Chondrocyte (in vitro differentiated cells): Measurements from ENCODE around the gene GCNT2. TPM values are rescaled to one million over a fixed set of nuclear protein-coding genes. Genes with fewer than 3 reads are reported as not detected.
"Not testable (repeated sequence)": the region's sequence is repeated elsewhere in the genome, so short reads cannot be mapped to it uniquely, and the experiment has no call there.

ENCODE experiments used
- DNase-seq: peaks from one replicate; pipeline ENCODE4 v3.0.0; 2021; ENCODE audit warnings: mixed read lengths, low spot score
- H3K27ac Mint-ChIP-seq: one replicate; pipeline ENCODE4 v1.8.0; 2021; ENCODE audit warnings: mild to moderate bottlenecking, moderate library complexity, mixed read lengths; ENCODE audit not compliant: unreplicated experiment
- H3K27me3 Mint-ChIP-seq: 2 replicates; pipeline ENCODE4 v1.8.0; 2021; ENCODE audit warnings: low read depth, mixed read lengths
- H3K36me3 Mint-ChIP-seq: 2 replicates; pipeline ENCODE4 v1.8.0; 2021; ENCODE audit warnings: low read depth, mixed read lengths
- H3K4me1 Mint-ChIP-seq: 2 replicates; pipeline ENCODE4 v1.8.0; 2021; ENCODE audit warnings: low read depth, mild to moderate bottlenecking, mixed read lengths
- H3K4me3 Mint-ChIP-seq: one replicate; pipeline ENCODE4 v1.8.0; 2021; ENCODE audit warnings: mild to moderate bottlenecking, moderate library complexity, mixed read lengths; ENCODE audit not compliant: unreplicated experiment
- H3K9me3 Mint-ChIP-seq: 2 replicates; pipeline ENCODE4 v1.8.0; 2021; ENCODE audit warnings: low read depth, mixed read lengths
- total RNA-seq: library from RNA; stranded (reverse); gene quantifications from 3 replicates; pipeline ENCODE4 v1.2.1, GENCODE V29; 2021
- TF ChIP-seq, protein P1 (sequence below): fragments of 200-600 bp; sonication (generic); IDR thresholded peaks from 2 replicates; pipeline ENCODE4 v1.5.0; 2021; ENCODE audit warnings: antibody characterized with exemption, mild to moderate bottlenecking, moderate library complexity

Gene GCNT2
- total RNA-seq, 1 donor from 2014 or later, result 0.67 TPM

DNA sequence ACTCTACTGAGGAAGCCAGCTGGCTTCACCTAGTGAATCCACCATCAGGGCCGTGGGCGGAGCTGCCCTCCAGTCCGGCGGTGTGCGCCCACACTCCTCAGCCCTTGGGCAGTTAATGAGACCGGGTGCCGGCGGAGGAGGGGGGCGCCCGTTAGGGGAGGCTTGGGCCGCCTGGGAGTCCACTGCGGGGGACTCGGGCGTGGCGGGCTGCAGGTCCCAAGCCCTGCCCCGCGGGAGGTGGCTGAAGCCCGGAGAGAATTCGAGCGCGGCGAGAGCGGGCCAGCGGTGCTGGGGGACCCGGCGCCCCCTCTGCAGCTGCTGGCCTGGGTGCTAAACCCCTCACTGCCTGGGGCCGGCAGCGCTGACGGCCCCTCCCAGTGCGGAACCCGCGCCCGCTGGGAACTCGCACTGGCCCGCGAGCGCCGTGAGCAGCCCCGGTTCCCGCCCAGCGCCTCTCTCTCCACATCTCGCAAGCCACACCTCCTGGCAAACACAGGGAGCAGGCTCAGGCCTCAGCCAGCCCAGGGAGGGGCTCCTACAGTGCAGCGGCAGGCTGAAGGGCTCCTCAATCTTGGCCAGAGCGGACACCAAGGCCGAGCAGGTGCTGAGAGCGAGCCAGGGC lies 38.4 kb upstream of the GCNT2 start:
- Mint-ChIP-seq H3K4me1 (peaks cover 14% of the 10 kb centered on the region), H3K27me3 (no peaks in the 10 kb centered on the region), H3K4me3 (no peak overlapping the region), H3K9me3 (no peaks in the 10 kb centered on the region), H3K36me3 (no peaks in the 10 kb centered on the region), H3K27ac (no peak overlapping the region)
- no peak for DNase-seq
- TF ChIP-seq, protein P1, sequence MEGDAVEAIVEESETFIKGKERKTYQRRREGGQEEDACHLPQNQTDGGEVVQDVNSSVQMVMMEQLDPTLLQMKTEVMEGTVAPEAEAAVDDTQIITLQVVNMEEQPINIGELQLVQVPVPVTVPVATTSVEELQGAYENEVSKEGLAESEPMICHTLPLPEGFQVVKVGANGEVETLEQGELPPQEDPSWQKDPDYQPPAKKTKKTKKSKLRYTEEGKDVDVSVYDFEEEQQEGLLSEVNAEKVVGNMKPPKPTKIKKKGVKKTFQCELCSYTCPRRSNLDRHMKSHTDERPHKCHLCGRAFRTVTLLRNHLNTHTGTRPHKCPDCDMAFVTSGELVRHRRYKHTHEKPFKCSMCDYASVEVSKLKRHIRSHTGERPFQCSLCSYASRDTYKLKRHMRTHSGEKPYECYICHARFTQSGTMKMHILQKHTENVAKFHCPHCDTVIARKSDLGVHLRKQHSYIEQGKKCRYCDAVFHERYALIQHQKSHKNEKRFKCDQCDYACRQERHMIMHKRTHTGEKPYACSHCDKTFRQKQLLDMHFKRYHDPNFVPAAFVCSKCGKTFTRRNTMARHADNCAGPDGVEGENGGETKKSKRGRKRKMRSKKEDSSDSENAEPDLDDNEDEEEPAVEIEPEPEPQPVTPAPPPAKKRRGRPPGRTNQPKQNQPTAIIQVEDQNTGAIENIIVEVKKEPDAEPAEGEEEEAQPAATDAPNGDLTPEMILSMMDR, result no peak

DNA sequence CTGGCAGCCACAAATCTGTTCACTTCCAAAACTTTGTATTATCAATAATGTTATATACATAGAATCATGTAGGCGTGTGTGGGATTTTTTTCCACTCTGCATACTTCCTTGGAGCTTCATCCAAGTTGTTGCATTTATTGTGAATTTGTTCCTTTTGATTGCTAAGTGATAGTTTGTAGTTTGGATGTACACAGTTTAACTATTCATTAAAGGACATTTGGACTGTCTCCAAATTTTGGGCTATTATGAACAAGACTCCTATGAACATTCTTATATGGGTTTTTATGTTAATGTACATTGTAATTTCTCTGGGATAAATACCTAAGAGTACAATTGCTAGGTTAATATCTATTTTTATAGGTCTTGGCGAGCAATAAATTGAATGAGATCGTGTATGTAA lies 36.2 kb upstream of the GCNT2 start:
- Mint-ChIP-seq H3K9me3 (no peaks in the 10 kb centered on the region), H3K27ac (no peak overlapping the region), H3K4me1 (peaks cover 14% of the 10 kb centered on the region), H3K27me3 (peaks cover under 1% of the 10 kb centered on the region), H3K36me3 (no peaks in the 10 kb centered on the region), H3K4me3 (no peak overlapping the region)
- no peak for DNase-seq
- TF ChIP-seq, protein P1, result no peak

DNA sequence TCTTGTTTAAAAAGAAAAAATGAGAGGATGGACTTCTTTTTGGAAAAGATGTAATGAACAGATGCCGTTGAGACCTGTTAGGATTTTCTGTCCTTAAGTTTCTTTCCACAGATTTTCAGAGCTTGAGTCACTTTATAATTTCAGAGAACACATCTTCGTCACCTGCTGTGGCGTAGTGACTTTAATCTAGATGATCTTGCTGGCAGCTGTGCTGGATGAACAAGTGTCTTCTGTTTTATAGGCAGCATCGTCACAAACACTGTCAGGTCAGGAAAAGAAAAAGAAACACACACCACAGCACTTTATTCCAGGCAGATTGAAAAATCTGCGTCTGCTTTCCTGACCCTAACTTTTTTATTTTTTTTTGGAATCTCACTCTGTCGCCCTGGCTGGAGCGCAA lies 35.7 kb upstream of the GCNT2 start:
- Mint-ChIP-seq H3K36me3 (no peaks in the 10 kb centered on the region), H3K9me3 (no peaks in the 10 kb centered on the region), H3K27me3 (peaks cover 2% of the 10 kb centered on the region), H3K27ac (no peak overlapping the region), H3K4me1 (peaks cover 14% of the 10 kb centered on the region), H3K4me3 (no peak overlapping the region)
- no peak for DNase-seq
- TF ChIP-seq, protein P1, result no peak

DNA sequence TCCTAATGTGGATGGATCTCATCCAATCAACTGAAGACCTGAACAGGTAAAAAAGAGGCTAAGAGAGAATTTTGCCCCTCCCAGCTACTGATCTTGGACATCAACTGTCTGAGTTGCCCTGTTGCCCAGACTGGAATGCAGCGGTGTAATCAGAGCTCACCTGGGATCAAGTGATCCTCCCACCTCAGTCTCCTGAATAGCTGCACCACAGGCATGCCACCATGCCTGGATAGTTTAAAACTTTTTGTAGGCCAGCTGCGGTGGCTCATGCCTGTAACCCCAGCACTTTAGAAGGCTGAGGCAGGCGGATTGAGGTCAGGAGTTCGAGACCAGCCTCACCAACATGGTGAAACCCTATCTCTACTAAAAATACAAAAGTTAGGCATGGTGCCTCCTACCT lies 34.9 kb upstream of the GCNT2 start:
- Mint-ChIP-seq H3K36me3 (no peaks in the 10 kb centered on the region), H3K4me3 (no peak overlapping the region), H3K27ac (no peak overlapping the region), H3K9me3 (no peaks in the 10 kb centered on the region), H3K27me3 (peaks cover 2% of the 10 kb centered on the region), H3K4me1 (peaks cover 8% of the 10 kb centered on the region)
- TF ChIP-seq, protein P1, result no peak
- no peak for DNase-seq

DNA sequence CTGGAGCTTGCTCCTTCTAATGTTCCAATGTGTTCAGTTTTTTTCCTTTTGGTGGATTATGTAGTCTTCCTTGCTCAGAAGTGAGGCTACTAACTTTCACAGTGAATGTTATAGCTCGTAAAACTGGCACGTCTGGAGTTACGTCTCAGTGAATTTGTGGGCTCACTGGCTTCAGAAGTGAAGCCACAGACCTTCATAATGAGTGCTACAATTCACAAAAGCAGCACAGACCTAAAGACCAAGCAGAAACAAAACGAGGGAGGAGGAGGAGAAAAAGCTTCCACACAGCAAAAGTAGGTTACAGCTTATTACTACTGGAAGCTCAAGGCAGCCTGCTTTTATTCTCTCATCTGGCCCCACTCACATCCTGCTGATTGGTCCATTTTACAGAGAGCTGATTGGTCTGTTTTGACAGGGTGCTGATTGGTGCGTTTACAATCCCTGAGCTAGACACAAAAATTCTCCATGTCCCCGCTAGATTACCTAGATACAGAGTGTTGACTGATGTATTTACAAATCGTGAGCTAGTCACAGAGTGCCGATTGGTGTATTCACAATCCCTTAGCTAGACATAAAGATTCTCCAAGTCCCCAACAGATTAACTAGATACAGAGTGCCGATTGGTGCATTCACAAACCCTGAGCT lies 34.1 kb upstream of the GCNT2 start:
- not testable (repeated sequence) for H3K27me3 Mint-ChIP-seq, H3K4me3 Mint-ChIP-seq, H3K9me3 Mint-ChIP-seq, H3K4me1 Mint-ChIP-seq, H3K36me3 Mint-ChIP-seq, H3K27ac Mint-ChIP-seq, DNase-seq
